Left kidney (tissue), 2 donors: ENCODE results near the gene ATF6. TPM values are rescaled to one million over a fixed set of nuclear protein-coding genes. Genes with fewer than 3 reads are reported as not detected.
"Not testable (repeated sequence)": the region's sequence is repeated elsewhere in the genome, so short reads cannot be mapped to it uniquely, and the experiment has no call there.

Experiments
- DNase-seq: peaks from one replicate; pipeline ENCODE4 v3.0.0-alpha.2; 2013
- polyA plus RNA-seq: library from polyadenylated mRNA; unstranded; fragments of 120-200 nt; gene quantifications from one replicate; pipeline ENCODE4 v1.2.1, GENCODE V29; 2013; ENCODE audit not compliant: insufficient read length

The ATF6 gene
- polyA plus RNA-seq, 1 donor: 35.1 TPM

DNA sequence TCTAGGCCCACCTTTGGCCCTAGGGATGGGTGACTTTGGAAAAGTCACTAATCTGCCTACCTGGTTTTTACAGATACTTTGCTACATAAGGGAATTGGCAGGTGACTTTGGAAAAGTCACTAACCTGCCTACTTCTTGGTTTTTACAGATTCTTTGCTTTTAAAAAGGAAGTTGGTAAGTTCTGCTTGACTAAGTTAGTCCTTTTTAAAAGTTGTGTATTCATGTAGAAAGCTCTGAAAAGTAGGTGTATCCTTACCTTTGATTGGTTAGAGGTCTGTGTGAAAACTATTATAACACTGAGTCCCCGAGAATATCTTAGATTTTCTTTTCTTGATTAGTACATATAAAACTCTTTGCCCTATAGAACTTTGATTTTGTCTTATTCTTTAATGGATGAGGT lies 12.4 kb downstream of the ATF6 start:
- DNase-seq: no peak

DNA sequence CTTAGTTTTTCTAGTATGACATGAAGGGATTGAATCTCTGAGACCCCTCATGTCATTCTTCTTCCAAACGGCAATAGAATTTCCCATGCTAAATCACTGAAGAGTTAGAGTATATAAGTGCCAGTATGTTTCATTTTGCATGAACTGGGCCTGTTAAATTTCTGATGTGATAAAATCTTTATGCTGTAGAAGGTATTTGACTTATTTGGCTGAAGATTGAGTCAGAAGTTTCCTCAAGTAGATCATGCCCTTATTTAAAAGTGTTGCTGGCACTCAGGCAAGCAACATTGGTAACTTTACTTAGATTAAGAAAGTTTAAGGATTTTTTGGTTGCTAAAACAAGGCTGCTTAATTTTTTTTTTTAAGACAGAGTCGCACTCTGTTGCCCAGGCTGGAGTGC lies 13.3 kb downstream of the ATF6 start:
- DNase-seq: no peak

DNA sequence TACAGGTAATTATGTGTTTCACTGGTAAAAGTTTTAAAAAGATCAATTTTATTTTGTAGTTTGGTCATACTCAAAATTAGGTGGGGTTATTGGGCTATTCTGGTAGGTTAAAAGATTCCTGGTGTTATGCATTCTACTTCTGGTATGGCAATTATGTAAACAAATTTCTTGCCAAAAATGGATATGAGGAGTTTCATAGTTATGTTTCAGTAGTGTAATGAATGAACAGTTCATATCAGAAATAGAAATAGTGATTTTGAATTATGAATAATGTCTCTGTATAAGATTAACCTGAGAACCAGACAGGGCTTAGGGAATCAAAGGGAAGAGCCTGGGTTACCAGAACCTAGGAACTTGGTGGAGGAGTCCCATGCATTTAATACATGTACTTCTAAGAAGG lies 15.9 kb downstream of the ATF6 start:
- DNase-seq: no peak

DNA sequence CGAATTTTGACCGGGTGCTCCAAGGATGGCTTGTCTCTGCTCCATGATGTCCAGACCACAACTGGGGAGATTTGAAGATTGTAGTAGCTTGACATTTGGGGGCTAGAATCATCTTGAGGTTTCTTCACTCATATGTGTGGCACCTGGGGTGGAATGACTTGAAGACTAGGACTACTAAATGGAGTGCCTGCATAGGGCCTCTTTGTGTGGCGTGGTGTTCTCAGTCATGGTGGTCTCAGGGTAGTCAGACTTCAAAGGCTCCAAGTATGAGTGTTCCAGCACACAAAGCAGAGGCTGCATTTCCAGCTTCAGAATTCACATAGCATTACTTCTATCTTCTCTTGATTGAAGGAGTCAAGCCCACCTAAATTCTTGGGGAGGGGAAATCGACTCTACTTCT lies 16.8 kb downstream of the ATF6 start:
- DNase-seq: no peak

DNA sequence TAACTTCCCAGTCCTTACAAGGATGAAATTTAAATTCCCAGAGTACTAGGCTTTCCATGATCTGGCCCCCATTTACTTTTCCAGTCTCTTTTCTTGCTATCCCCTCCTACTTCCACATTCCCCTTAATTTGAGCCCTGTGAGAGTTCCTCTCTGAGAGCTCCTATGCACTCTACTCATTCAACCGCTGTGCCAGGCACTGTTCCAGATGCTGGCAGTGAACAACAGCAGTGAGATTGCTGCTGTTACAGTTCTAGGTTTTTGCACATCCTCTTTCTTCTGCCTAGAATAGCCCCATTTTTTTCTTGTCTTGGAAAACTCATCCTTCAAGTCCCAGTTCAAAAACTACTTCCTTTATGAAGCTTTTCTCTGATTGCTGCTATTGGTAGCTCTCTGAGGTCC lies 18.8 kb downstream of the ATF6 start:
- no peak for DNase-seq

DNA sequence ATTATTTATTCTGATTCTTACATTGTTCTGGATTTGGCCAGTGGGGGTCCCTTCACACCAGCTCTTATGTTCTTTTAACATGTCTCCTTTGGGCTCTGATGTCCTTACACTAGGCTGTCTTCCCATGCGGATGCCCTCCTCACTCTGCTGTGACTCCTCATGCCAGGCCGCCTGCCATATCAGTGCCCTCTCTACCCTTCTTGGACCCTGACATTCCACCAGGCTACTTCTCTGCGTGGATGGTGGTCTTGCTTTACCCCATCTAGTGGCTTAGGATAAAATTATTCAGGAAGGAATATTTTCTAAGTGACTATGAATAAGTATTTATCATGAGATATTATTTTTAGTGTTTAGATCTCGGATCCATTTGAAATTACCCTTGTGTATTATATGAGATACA lies 21.2 kb downstream of the ATF6 start:
- DNase-seq: no peak

DNA sequence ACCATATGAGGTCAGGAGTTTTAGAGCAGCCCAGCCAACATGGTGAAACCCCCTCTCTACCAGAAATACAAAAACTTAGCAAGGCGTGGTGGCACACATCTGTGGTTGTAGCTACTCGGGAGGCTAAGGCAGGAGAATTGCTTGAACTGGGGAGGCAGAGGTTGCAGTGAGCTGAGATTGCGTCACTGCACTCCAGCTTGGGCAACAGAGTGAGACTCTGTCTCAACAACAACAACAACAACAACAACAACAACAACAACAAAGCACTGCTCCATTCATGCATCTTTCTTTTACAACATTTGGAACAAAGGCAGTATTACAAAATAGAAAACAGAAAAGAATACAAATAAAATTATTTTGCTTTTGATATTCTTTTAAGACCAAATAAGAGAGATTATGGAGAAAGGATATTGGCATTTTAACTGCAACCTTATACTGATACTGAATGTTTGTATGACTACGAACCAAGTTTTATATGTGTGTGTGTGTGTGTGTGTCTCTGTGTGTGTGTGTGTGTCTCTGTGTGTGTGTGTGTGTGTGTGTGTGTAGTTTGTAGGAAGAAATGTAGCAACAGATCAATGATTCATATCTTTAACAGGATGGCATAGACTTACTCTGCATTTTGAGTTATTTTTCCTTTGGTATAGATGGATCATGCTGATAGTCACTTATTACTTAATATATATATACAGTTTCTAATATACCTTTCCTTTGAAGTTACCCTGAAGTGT lies 24.6 kb downstream of the ATF6 start:
- no peak for DNase-seq

DNA sequence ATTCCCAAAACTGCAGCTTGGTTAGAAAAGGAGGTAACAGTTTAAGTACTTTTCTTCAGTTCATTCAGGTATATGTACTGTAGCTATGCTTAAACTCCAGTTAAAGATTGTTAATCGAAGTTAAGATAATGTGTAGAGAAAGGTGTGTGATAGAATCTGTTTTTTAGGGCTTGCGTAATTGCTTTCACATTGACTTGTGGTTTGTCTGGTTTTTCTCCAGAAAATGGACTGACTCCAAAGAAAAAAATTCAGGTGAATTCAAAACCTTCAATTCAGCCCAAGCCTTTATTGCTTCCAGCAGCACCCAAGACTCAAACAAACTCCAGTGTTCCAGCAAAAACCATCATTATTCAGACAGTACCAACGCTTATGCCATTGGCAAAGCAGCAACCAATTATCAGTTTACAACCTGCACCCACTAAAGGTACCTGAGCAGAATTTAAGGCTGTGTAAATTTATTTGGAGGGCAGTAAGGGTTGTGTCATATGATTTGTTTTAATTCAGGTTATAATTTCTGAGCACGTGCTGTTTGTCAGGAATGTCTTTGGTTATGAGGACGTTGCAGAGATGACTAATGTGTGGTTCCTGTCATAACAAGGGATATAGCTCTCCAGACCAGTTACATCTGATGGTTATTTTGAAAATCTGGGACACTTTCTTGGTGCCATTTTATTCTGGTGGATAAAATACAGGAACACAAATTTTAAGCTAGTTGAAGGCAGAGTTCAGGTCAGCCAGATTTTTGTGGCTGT lies 26.0 kb downstream of the ATF6 start:
- no peak for DNase-seq

DNA sequence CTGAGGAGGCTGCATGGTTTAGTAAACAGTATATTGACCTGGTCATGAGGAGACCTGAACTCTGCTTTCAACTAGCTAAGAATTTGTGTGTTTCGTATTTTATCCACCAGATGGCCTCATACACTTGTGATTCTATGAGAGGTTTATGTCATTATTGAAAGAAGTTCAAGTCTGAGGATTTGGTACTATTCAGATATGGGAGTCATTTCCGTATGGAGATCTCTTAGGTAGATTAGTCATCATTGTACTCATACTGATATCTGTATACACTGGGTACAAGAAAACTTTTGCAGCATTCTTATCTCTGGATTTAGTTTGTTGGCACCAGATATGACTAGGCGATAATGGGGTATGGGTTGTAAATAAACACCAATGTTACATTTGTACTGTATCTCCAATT lies 26.6 kb downstream of the ATF6 start:
- DNase-seq: peak; percentile 46

DNA sequence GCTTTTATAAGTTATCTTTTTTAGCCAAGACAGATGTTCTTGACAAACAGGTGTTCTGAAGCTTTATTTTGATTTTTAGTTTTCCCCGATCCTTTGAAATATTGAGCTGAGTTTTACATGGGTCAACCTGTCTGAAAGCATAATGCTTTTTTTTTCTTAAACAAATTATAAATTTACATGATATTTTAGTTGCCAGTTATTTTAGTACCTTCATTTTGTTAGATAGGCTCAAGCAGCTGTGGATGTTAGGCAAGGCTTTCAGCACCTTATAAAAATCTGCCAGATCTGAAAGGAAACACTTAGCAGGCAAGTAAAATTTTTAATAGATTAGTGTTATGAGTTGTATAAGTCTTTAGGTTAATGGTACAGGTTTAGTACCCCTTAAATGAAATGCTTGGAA lies 33.7 kb downstream of the ATF6 start:
- no peak for DNase-seq

DNA sequence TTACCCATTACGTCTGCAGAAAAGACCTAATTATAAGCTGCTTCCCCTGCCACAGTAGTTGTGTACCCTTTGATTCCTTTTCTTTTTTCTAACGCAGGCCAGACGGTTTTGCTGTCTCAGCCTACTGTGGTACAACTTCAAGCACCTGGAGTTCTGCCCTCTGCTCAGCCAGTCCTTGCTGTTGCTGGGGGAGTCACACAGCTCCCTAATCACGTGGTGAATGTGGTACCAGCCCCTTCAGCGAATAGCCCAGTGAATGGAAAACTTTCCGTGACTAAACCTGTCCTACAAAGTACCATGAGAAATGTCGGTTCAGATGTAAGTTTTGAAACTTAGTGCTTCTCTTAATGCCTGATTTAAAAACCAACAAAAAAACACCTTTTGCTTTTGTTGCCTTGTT lies 35.8 kb downstream of the ATF6 start:
- no peak for DNase-seq

DNA sequence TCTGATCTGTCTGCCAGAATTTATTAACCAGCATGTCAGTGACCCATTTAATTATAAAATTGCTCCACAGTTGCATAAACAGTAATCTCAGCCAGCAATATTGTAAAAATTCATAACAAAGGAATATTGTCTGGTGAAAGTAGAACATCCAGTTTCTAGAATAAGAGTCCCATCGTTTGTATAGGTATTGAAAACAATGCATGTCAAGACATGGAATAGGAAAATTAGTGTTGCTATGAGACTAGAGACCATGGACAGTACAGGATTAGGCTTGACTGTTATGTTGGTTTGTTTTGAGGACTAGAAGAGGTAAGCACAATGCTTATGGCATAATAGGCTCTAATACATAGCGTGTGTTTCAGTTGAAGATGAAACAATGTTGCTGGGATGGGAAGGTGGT lies 37.1 kb downstream of the ATF6 start:
- no peak for DNase-seq

DNA sequence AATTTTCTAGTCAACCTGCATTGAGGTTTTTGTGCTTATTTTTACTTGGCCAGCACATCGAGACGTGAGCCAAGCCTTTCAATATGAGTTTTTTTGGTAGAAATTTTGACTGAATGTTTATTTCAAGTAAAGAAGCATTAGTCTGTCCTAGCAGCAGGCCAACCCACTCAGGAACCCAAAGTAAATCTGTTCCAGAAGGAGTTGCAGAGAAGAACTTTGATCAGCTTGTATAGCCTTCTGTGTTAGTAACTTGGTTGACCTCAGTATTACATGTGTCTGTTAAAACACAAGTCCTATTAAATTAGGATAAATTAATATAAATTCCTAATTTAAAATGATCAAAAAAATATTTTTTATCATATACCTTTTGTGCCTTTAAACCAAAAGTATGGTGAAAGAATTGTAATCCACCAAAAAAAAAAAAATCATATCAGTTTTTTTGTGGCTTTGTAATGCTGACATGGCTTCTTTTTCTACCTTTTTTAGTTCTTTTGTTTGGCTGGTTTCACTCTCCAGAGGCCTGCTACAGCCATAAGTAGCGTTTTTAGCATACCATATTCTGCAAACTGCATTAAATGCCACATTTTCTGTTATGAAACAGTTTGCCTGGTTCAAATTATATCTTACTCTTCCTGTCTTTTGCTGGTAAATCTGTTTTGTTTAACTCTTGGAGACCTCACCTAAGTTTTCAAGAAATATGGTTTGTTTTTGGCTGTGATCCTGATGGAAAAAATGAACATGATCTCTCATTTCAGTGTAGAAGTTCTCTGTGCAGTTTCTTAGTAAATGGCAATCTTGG lies 39.5 kb downstream of the ATF6 start:
- no peak for DNase-seq

DNA sequence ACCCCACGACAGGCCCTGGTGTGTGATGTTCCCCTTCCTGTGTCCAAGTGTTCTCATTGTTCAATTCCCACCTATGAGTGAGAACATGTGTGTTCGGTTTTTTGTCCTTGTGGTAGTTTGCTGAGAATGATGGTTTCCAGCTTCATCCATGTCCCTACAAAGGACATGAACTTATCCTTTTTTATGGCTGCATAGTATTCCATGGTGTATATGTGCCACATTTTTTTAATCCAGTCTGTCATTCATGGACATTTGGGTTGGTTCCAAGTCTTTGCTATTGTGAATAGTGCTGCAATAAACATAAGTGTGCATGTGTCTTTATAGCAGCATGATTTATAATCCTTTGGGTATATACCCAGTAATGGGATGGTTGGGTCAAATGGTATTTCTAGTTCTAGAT lies 43.1 kb downstream of the ATF6 start:
- DNase-seq: not testable (repeated sequence)

DNA sequence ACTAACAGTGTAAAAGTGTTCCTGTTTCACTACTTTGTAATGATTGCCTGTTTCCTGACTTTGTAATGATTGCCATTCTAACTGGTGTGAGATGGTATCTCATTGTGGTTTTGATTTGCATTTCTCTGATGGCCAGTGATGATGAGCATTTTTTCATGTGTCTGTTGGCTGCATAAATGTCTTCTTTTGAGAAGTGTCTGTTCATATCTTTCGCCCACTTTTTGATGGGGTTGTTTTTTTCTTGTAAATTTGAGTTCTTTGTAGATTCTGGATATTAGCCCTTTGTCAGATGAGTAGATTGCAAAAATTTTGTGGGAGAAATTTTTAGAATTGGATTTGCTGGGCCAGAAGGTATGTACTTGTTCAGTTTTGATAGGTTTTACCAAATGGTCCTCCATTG lies 43.5 kb downstream of the ATF6 start:
- not testable (repeated sequence) for DNase-seq

DNA sequence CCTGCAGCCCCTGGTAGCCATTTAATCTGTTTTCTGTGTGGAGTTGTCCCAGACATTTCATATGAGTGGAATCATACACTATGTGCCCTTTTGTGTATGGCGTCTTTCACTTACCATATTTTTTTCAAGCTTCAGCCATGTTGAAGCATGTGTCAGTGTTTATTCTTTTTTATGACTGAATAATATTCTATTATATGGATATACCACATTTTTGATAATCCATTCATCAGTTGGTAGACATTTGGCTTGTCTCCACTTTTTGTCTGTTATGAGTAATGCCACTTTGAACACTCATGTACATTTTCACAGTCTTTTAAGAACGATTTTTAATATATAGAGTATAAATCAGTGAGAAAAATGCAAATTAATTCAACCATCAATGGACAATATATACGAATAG lies 44.7 kb downstream of the ATF6 start:
- no peak for DNase-seq

DNA sequence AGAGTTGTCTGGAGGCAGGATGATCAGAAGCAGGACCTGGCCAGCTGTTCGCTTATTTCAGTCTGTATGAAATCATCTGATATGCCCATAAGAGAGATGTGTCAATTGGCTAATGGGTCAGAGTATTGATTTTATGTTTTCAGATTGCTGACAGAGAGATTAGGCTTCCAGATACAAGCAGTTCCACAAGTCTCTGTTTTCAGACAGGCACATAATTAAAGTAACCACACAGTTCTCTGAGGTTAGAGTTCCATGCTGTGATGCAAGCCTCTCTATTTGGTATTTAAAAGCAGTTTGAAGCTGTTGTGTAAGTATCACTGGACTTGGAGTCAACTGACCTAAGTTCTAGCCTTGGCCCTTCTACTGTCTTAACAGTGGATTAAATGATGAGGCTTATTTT lies 50.1 kb downstream of the ATF6 start:
- DNase-seq: no peak

DNA sequence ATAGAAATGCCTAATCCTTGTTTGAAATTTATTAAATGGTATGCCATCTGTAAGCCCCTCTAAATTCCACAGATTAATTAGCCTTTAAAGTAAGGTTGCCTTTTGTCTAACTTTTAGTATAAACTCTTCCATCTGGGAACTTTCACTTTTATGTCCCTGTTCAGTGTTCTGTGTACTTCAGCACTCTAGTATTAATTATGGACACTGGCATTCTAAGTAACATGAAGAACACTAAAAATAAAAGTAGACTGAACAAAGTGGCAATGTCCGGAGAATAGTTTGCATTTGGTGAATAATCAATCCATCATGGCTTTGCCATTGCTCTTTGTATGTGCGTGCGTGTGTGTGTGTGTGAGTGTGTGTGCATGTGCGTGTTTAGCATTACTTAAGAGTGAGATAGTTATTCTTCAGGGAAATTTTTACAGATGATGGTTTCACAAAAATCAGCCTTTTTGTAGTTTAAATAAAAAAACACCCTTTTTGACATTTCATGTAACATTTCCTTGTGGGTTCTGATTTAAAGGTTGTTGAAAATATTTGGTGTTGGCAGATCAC lies 51.1 kb downstream of the ATF6 start:
- DNase-seq: peak; percentile 14

DNA sequence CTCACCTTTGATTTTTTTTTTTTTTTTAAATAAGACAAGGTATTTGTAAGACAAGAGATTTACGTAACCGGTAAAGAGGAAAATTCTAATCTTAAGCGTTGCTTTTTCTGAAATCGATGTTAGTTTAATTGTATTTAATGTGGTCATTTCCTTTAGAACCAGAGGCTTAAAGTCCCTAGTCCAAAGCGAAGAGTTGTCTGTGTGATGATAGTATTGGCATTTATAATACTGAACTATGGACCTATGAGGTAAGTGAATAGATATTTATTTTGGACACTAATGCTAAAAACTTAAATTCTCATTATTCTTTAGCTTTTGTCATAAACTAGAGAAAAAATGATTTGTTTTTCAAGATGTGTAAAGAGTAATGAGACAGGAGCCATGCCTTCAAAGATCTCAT lies 54.8 kb downstream of the ATF6 start:
- no peak for DNase-seq

DNA sequence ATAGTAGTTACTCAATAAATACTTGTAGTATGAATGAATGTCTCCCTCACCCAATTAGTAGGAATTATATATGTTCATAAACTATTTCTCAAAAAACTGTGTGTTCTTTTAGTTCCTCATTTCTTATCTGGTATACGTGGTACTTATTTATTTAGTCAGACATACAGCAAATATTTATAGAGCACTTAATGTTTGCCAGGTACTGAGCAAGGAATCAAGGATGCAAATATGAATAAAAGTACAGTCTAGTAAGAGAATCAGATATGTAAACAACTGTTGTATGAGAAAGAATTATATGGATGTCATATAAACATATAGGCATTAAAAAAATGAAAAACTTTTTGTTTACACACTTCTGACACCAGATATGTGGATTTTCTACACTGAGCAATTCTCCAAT lies 58.5 kb downstream of the ATF6 start:
- no peak for DNase-seq

DNA sequence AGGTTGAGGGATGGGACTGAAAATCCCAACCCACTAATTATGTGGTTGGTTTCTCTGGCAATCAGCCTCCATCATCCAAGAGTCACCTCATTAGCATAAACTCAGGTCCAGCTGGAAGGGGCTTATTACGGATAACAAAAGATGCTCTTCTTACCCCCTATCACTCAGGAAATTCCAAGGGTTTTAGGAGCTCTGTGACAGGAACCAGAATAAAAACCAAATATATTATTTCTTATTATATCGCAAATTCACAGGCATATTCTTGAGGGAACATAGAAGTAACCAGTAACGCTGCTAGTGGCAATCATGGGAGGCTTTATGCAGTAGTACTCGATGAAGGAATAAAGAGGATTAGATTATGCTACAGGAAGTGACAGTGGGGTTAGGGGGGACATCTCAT lies 59.7 kb downstream of the ATF6 start:
- no peak for DNase-seq

DNA sequence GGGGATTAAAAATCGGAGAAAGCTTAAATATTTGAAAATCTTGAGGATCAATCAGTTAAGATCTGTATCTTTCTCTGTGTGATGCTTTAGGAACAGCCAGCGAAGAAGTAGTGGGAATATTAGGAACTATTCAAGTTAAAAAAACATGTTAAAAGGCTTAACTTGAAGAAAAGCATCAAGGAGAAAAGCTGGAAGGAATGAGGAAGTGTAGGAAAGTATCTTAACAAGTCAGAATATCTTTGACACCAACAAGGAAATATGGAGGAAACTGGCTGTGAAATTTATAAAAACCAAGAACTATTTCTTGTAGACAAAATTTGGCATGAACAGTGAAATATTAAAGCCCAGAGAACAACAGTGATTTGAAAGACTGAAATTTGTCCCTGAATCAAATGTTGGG lies 60.4 kb downstream of the ATF6 start:
- DNase-seq: no peak

DNA sequence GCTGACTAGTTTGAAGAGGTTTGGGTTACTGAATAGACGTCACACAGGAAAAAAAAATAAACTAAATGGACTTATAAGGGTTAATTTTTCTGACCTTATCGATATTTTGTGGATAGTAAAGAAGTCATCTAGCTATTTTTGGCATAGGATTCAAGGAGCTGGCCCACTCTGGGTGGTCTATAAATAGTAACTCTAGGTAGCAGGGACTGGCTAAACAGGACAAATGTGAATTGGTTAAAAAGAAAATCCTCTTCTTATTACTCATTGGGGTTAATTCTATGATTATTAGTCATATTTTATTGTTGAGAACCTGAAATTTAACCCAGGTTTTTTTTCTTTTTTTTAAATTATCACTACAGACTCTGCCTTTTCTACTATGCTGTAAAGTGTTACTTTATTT lies 61.7 kb downstream of the ATF6 start:
- DNase-seq: no peak
